ENCODE data around the gene PARVB. TPM values are rescaled to one million over a fixed set of nuclear protein-coding genes. Genes with fewer than 3 reads are reported as not detected.

PARVB gene
- total RNA-seq, 1 donor: 19.0 TPM

DNA sequence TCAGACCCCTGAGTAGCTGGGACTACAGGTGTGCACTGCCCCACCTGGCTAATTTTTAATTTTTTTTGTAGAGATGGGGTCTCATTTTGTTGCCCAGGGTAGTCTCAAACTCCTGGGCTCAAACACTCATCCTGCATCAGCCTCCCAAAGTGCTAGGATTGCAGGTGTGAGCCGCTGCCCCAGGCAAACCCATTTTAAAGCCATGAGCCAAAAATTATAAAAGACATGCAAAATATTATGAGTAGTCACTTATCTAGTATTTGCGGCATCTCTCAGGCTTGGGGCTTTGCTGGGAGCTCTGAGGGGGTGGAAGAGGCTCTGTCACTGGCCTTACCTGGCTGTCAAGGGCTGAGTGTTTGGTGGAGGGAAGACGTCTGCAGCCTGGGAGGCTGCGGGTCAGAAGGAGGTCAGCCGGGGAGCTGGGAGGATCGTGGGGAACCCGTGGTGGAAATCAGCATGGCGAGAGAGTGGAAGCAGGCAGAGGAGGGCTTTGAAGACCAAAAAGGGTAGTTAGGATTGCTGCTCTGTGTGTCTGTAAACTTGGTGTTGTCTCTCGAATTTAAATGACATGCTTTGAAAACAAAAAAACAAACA lies 87.6 kb downstream of the PARVB start:
- H3K4me3 ChIP-seq (ENCODE audit: low read depth, low read length): no peak overlapping the region
- DNase-seq (ENCODE audit: low read depth): no peak
- TF ChIP-seq CTCF (IDR thresholded peaks at IDR 0.05; ENCODE audit: insufficient read depth, low read depth, low read length): no peak

DNA sequence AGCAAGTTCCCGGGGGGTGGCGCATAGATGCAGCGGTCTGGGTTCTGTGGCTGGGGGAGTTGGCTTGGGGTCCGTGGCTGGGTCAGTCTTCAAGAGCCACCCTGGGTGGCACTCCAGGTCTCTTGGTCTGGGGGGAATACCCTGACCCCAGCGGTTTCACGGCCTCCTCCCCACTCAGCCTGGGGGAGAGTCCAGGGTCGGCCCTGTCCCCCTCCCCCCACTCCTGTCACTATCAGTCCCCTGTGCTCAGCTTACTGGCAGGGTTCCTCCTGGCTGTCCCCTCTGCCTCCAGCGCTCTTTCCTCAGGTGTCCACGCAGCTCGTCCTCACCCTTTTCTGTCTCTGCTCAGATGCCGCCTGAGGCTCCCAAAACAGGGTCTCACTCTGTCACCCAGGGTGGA lies 88.1 kb downstream of the PARVB start:
- no peak for DNase-seq (ENCODE audit: low read depth)
- TF ChIP-seq CTCF (IDR thresholded peaks at IDR 0.05; ENCODE audit: insufficient read depth, low read depth, low read length): no peak
- no peak overlapping the region for H3K4me3 ChIP-seq (ENCODE audit: low read depth, low read length)

- no peak for TF ChIP-seq CTCF (IDR thresholded peaks at IDR 0.05; ENCODE audit: insufficient read depth, low read depth, low read length)
- DNase-seq (ENCODE audit: low read depth): no peak
- no peak overlapping the region for H3K4me3 ChIP-seq (ENCODE audit: low read depth, low read length)
Measured at GRCh38 chr22:44116331-44116730, 92.2 kb downstream of the PARVB start.

GRCh38 chr22:44116755-44117684 lies 92.9 kb downstream of the PARVB start:
- DNase-seq (ENCODE audit: low read depth): no peak
- no peak overlapping the region for H3K4me3 ChIP-seq (ENCODE audit: low read depth, low read length)
- TF ChIP-seq CTCF (IDR thresholded peaks at IDR 0.05; ENCODE audit: insufficient read depth, low read depth, low read length): no peak

DNA sequence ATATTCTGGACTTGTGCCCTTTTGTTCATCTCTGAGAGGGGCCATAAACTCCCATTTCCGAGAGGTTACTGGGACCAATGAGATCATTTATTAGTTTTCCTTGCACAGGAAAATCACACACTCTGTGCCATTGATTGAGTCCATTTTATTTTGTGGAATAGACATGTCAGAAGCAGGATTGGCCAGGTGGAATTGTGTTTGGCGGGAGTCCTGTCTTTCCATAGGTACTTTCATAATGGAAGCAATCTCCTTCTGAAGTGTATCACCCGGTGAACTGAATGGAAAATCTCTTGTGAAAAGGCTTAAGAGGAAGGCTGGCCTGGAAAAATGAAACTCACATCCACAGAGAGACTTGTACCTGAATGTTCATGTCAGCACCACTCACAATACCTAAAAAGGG lies 93.6 kb downstream of the PARVB start:
- no peak overlapping the region for H3K4me3 ChIP-seq (ENCODE audit: low read depth, low read length)
- no peak for DNase-seq (ENCODE audit: low read depth)
- no peak for TF ChIP-seq CTCF (IDR thresholded peaks at IDR 0.05; ENCODE audit: insufficient read depth, low read depth, low read length)

GRCh38 chr22:44118645-44119315 lies 94.7 kb downstream of the PARVB start:
- TF ChIP-seq CTCF (IDR thresholded peaks at IDR 0.05; ENCODE audit: insufficient read depth, low read depth, low read length): no peak
- DNase-seq (ENCODE audit: low read depth): no peak
- H3K4me3 ChIP-seq (ENCODE audit: low read depth, low read length): no peak overlapping the region
